HepG2 (cell line): Measurements from ENCODE around the gene NUDT8. TPM values are rescaled to one million over a fixed set of nuclear protein-coding genes. Genes with fewer than 3 reads are reported as not detected.

Experiments used
- AGO2 ChIP-seq: fragments of 200-400 bp; formaldehyde crosslinking; optimal IDR thresholded peaks from 2 replicates; pipeline ENCODE3; 2017; ENCODE audit warnings: mild to moderate bottlenecking, low read depth, low read length, moderate library complexity
- ATF5 ChIP-seq: sonication (generic); formaldehyde crosslinking; IDR thresholded peaks from 2 replicates; pipeline ENCODE4 v1.4.0; 2020; ENCODE audit warnings: mild to moderate bottlenecking, low read depth, missing genetic modification reagents
- BORCS8-MEF2B ChIP-seq: sonication (generic); formaldehyde crosslinking; IDR thresholded peaks from 2 replicates; pipeline ENCODE4 v1.8.0; 2022; ENCODE audit warnings: mild to moderate bottlenecking, missing genetic modification reagents
- CENPX ChIP-seq: sonication (generic); formaldehyde crosslinking; IDR thresholded peaks from 2 replicates; pipeline ENCODE4 v1.9.0; 2021; ENCODE audit warnings: mild to moderate bottlenecking, missing genetic modification reagents, moderate library complexity
- ETV5 ChIP-seq: IDR thresholded peaks from 2 replicates; pipeline ENCODE4 v1.6.1; 2018; ENCODE audit warnings: missing biosample characterization, missing genetic modification reagents, inconsistent platforms, borderline replicate concordance
- FOXK1 ChIP-seq: sonication (generic); formaldehyde crosslinking; IDR thresholded peaks from 2 replicates; pipeline ENCODE4 v1.4.0; 2020; ENCODE audit warnings: low read depth, missing genetic modification reagents, borderline replicate concordance
- FOXM1 ChIP-seq: sonication (generic); formaldehyde crosslinking; IDR thresholded peaks from 2 replicates; pipeline ENCODE4 v1.5.0; 2020; ENCODE audit warnings: missing genetic modification reagents
- HIC2 ChIP-seq: sonication (generic); formaldehyde crosslinking; IDR thresholded peaks from 2 replicates; pipeline ENCODE4 v1.9.0; 2022; ENCODE audit warnings: low read depth, missing genetic modification reagents
- HMG20B ChIP-seq: conservative IDR thresholded peaks from 2 replicates; pipeline ENCODE4 v1.6.1; 2016; ENCODE audit warnings: missing genetic modification reagents, missing compliant biosample characterization
- MEIS2 ChIP-seq: sonication (generic); formaldehyde crosslinking; IDR thresholded peaks from 2 replicates; pipeline ENCODE4 v1.9.0; 2021; ENCODE audit warnings: mild to moderate bottlenecking, missing genetic modification reagents
- MLX ChIP-seq: IDR thresholded peaks from 2 replicates; pipeline ENCODE4 v1.6.1; 2016
- NR3C1 ChIP-seq: sonication (generic); formaldehyde crosslinking; IDR thresholded peaks from 2 replicates; pipeline ENCODE4 v1.4.0; 2020; ENCODE audit warnings: missing genetic modification reagents
- SAFB2 ChIP-seq: sonication (generic); formaldehyde crosslinking; IDR thresholded peaks from 2 replicates; pipeline ENCODE4 v1.5.1; 2020; ENCODE audit warnings: missing genetic modification reagents, low read depth, mild to moderate bottlenecking, borderline replicate concordance
- SIX4 ChIP-seq: sonication (generic); formaldehyde crosslinking; IDR thresholded peaks from 2 replicates; pipeline ENCODE4 v1.4.0; 2020; ENCODE audit warnings: missing genetic modification reagents
- ZFP91 ChIP-seq: sonication (generic); formaldehyde crosslinking; IDR thresholded peaks from 2 replicates; pipeline ENCODE4 v1.9.0; 2022; ENCODE audit warnings: missing genetic modification reagents, mild to moderate bottlenecking, borderline replicate concordance
- ZNF33A ChIP-seq: sonication (generic); formaldehyde crosslinking; IDR thresholded peaks from 2 replicates; pipeline ENCODE4 v1.5.1; 2020; ENCODE audit warnings: missing genetic modification reagents, mild to moderate bottlenecking, moderate library complexity, borderline replicate concordance
- ZNF563 ChIP-seq: sonication (generic); formaldehyde crosslinking; IDR thresholded peaks from 2 replicates; pipeline ENCODE4 v1.8.0; 2022; ENCODE audit warnings: mild to moderate bottlenecking, moderate library complexity, missing genetic modification reagents
- ZNF597 ChIP-seq: sonication (generic); formaldehyde crosslinking; IDR thresholded peaks from 2 replicates; pipeline ENCODE4 v1.5.0; 2020; ENCODE audit warnings: missing genetic modification reagents
- ZNF674 ChIP-seq: sonication (generic); formaldehyde crosslinking; IDR thresholded peaks from 2 replicates; pipeline ENCODE4 v1.5.0; 2020; ENCODE audit warnings: low read depth, mild to moderate bottlenecking, missing genetic modification reagents
- ZNF709 ChIP-seq: sonication (generic); formaldehyde crosslinking; IDR thresholded peaks from 2 replicates; pipeline ENCODE4 v1.5.0; 2020; ENCODE audit warnings: mild to moderate bottlenecking, missing genetic modification reagents
- ZNF720 ChIP-seq: sonication (generic); formaldehyde crosslinking; IDR thresholded peaks from 2 replicates; pipeline ENCODE4 v1.4.0; 2020; ENCODE audit warnings: missing genetic modification reagents
- polyA plus RNA-seq, 8 experiments: library from polyadenylated mRNA; depleted of rRNA in 3 of 8; stranded (reverse) in 7 of 8; unstranded in 1 of 8; fragments of >200 nt; fragmentation: Illumina TruSeq in 4 of 8; extraction: Trizol in 4 of 8; gene quantifications; 2 replicates each; pipeline versions ENCODE4 v1.2.1 to v1.2.3, GENCODE V29; 2011 to 2016; ENCODE audit warnings: low read depth in 4 of 8, missing spikeins in 1 of 8, mixed read lengths in 1 of 8; ENCODE audit not compliant: insufficient read depth in 1 of 8
- total RNA-seq, 5 experiments: library from RNA; depleted of rRNA; stranded (reverse); fragments of >200 nt; fragmentation: Illumina TruSeq; extraction: Trizol; gene quantifications; 2 replicates each; pipeline ENCODE4 v1.2.3, GENCODE V29; 2016; ENCODE audit warnings: low read depth in 1 of 5

The NUDT8 gene
- total and polyA plus RNA-seq, 2 of the 13 experiments (the other 11 are each of a cell fraction or from before 2014, with no cell fraction given), result 6.7 to 25.8 TPM

GRCh38 chr11:67629386-67630227 lies at the start of gene NUDT8 (continued):
- TF ChIP-seq ZNF33A (CRISPR knock-in tag) (no peak), MEIS2 (0 out of 2 replicates have a peak, but pooled peaks have one; percentile 34), NR3C1 (CRISPR knock-in tag) (no peak), MLX (peak; percentile 66; the same call in 1 of the 2 replicates), FOXK1 (CRISPR knock-in tag) (0 out of 2 replicates have a peak, but pooled peaks have one; percentile 24), HMG20B (CRISPR knock-in tag) (no peak), ETV5 (CRISPR knock-in tag) (peak; percentile 31; the same call in 1 of the 2 replicates), ZNF709 (CRISPR knock-in tag) (no peak), SIX4 (CRISPR knock-in tag) (peak; percentile 35; the same call in 1 of the 2 replicates), CENPX (CRISPR knock-in tag) (no peak), ZNF563 (CRISPR knock-in tag) (peak; percentile 74; the same call in 1 of the 2 replicates), ATF5 (CRISPR knock-in tag) (no peak), AGO2 (peak; percentile 82), ZNF674 (0 out of 2 replicates have a peak, but pooled peaks have one; percentile 73), ZNF597 (CRISPR knock-in tag) (no peak), SAFB2 (CRISPR knock-in tag) (peak; percentile 91), ZNF720 (no peak), FOXM1 (no peak), BORCS8-MEF2B (CRISPR knock-in tag) (no peak; the same call in 1 of the 2 replicates), ZFP91 (CRISPR knock-in tag) (peak; percentile 79), HIC2 (CRISPR knock-in tag) (no peak)
